GM19468 (cell line): ENCODE data around the gene MYBPC3.

Experiments
- ATAC-seq: cut with Tn5 transposase; IDR thresholded peaks from one replicate; pipeline ENCODE4 v1.9.1; 2021; ENCODE audit warnings: mild to moderate bottlenecking, moderate library complexity, moderate number of reproducible peaks; ENCODE audit not compliant: unreplicated experiment; ENCODE audit errors: extremely low read depth

Gene MYBPC3

DNA sequence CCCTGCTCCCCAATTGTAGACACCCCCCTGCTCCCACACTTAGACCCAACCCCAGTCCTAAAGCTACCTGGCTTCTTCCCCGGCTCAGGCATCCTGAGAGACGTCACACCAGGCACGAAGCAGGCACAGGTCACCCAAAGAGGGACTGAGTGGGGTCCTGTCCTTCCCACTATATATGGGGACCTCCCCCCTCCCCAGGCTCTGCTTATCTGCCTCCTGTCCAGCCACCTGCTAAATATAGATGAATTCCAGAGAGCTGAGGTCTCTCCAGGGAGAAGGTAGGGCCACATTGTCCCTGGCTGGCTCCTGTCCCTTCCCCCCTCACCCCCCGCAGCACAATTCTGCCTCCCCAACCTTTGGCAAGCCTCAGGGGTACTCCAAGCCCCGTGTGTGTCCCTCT lies at the start of gene MYBPC3:
MYBPC3 (minus strand) TSS at position 147 of the 400 bp plus-strand sequence; CDS start at position 92, 55 bp downstream.
- no peak for ATAC-seq

DNA sequence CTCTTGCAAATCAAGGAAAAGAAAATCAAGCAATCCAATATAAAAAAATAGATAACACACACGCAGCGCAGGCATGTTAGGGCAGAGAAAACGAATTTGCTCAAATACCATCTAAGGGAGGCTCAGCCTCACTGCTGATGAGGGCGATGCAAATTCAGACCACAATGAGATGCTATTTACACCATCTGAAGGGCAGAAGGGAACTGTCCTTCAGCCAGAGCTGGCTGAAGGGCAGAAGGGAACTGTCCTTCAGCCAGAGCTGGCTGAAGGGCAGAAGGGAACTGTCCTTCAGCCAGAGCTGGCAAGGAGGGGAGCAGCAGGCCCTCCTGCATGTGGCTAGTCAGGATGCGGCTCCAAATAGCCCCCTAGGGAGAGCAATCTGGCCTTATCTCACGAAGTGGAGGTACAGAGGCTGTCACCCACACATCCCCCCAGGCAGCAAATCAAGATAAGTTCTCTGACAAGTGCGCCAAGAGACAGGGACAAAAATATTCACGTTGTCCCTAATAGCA lies 48.3 kb upstream of the MYBPC3 start:
- ATAC-seq, result no peak

DNA sequence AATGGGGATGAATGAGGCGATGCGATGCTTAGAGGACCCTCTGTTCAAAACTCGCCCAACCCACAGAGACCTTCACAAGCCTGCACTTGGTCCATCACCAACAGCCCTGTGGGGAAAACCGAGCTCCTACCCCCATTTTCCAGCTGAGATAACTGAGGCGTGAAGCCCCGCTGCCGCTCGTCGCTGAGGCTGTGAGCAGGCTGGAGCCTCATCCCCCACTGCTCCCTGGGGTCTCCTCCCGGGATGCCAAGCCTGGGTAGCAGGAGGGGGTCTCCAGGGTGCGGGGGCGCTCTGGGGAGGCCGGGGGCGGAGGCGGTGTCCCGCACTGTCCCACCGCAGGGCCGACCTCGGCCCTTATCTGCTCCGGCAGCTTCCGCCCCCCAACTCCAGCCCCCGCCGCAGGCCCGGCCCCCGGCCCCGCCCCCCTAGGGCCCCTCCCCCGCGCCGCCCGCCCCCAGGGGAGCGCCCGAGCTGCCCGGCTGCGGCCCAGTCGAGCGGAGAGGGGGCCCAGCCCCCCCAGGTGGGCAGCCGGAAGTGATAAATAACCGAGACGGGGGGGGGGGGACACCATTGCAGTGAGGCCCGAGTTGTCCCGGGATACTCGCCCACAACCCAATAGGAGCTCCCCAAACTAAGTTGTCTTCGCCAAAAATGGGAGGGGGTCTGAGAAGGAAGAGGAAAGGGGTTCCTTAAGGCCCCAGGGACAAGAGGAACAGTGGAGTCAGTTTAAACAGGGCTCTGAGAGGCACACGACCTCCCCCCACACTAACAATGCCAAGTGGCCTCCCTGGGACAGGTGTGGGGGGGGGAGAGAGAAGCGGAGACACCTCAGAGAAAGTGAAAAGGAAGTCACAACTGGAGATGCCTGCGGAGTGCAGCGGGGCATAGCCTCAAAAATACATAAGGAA lies 47.6 kb upstream of the MYBPC3 start:
- ATAC-seq, result no peak

DNA sequence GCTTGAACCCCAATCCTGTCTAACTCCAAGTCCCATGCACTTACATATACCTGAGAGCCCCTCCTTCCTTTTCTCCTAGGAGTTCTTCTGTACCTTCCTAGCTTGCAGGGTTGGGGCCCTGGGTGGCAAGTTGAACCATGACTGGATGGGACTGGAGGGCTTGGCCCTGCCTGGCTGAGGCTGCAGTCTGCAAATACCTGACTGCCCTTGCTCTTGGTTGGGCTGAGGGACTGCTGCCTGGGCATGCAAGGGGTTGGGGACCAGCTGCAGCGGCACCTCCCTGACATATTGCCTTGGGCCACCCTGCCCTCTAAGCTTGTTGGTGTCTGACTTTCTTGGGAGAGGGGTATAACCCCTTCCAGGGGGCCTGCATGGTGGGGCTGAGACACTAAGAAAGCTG lies 46.0 kb upstream of the MYBPC3 start:
- ATAC-seq, result no peak

DNA sequence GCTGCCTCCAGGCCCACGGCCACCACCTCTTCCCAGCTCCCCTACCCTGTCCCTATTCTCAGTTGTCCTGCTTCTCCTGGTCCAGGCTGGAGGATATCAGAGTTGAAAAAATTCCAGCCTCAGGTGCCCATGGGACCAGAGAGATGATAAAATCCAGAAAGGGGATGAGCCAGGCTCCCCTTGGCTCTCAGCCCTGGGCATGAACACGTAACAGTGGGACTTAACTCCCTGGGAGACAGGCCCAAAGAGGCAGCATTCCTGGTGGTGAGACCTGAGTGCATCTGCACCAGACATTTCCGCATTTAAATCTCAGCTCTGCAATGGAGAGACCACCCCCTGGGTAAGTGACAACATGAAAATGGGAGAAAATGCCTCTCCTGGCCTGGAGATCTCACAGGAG lies 45.5 kb upstream of the MYBPC3 start:
- ATAC-seq, result no peak

DNA sequence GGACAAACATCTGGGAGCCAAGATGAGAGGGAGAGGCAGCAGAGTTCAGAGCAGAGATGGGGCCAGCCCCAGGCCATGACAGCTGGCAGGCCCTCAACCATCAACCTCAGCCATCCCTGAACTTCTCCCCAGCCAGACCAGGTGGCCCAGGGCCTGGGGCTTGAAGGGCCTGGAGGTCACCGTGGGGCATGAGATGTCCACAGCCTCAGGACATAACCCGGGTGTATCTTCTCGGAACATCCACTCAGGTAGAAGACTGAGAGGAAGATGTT lies 43.5 kb upstream of the MYBPC3 start:
- no peak for ATAC-seq

DNA sequence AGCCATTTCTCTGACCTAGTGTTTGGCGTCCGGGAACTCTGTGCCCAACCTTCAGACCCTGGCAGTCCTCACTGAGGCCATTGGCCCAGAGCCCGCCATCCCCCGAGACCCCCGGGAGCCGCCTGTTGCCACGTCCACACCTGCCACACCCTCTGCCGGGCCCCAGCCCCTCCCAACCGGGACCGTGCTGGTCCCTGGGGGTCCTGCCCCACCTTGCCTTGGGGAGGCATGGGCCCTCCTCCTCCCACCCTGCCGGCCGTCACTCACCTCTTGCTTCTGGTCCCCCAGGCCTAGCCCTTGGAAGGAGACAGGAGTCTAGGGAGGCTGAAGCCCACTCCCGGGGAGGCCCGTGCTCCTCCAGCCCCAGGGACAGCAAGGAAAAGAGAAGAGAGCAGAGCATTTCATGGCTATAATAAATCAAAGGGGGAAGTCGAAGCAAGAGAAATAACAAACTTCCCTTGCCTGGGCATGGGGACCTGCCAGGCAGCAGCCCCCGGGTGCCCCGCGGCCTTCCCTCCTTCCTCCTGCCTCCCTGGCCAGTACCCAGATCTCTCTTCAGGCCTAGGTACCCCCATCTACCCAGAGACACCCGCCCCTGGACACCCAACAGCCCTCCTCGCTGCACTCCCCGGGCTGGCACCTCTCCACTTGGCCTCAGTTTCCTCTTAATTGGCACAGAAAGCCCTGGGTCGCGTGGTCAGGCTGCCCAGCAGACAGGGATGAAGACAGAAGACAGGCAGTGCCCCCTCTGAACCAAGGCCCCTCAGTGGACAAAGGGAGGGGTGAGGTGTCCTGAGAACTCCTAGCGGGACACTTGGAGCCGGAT lies 42.9 kb upstream of the MYBPC3 start:
- ATAC-seq, result no peak

DNA sequence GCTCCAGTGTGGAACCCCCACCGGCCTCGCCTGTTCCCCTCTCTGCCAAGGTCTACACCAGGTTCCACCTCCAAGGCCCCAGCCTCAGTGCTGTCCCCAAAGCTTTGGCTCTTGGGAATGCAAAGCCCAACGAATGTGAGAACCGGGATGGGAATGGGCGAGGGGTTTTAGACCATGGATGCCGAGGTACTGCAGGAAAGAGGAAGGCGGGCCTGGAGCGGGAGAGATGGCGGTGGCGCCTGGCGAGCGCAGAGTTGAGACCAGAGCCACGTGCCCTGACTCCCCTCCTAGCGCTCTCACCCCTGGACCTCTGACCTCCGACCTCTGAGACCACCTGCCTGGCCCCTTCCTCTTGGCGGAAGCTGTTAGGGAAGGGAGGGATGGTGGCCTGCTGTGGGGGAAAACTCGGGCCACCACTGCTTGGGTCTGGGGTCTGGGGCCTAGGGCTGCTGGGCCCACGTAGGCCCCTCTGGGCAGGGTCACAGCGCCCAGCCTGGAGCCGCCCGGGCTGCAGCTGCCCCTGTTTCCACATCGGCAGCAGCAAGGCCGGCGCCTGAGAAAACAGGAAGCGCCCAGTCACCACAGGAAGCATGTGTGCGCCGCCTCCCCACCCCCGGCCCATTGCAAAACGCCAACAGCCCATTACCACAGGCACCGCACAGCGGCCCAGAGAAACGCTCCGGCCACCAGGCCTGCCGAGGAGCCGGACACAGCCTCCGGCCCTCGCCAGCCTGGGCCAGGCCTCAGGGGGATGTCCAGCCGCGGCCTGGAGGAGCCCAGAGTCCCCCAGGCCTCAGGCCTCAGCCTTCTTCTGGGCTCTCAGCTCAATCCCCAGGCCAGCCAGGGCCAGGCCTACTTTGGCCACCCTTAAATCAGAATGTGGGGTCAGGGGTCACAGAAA lies 42.1 kb upstream of the MYBPC3 start:
- no peak for ATAC-seq

DNA sequence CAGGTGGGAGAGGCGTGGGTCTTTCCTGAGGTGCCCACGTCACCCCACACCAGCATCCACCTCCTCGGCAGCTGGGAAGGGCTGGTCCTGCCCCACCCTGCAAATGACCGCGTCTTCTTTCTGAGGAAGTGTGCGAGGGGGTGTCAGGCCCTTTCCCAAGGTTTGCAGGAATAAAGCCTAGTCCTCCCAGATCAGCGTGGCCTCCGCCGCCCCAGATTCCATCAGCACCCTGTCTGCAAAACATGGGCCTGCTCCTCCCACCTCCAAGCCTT lies 41.5 kb upstream of the MYBPC3 start:
- no peak for ATAC-seq

DNA sequence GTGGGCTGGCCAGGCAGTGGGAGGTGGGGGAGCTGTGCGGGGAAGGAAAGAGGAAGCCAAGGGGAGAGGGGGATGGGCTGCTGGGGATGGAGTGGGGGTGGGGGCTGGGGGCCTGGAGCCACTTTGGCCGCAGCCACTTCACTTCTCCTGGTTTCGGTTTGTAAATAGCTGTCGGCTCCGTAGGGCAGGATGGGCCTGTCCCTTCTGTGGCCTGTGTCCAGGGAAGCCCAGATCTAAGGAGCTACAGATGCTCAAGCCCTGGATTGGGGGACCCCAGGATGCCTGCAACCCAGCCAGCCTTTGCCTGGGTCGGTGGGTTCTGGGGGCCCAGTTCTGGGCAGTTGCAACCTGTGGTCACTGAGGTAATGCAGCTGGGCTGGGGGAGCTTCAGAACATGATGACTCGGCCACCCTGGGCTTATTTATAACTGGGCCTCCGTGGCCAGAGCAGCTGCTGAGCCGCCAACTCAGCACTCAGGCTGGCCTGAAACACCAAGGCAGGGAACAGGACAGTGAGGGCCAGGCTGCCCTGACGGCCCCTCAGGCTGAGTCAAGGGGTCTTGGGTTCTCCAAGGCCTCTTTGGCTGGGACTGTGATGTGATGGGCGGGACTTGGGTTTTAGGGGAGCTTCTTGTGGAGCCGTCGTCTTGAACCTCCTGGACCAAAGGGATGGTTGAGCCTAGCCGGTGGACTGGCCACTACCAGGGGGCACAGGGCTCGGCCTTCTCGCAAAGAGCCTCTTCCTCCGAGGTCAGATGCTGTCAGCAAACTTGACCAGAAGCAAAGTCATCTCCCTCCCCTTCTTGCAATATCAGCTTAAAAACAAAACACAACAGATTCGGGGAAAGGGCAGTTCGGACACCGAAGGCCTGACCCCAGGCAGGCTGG lies 40.9 kb upstream of the MYBPC3 start:
- no peak for ATAC-seq

DNA sequence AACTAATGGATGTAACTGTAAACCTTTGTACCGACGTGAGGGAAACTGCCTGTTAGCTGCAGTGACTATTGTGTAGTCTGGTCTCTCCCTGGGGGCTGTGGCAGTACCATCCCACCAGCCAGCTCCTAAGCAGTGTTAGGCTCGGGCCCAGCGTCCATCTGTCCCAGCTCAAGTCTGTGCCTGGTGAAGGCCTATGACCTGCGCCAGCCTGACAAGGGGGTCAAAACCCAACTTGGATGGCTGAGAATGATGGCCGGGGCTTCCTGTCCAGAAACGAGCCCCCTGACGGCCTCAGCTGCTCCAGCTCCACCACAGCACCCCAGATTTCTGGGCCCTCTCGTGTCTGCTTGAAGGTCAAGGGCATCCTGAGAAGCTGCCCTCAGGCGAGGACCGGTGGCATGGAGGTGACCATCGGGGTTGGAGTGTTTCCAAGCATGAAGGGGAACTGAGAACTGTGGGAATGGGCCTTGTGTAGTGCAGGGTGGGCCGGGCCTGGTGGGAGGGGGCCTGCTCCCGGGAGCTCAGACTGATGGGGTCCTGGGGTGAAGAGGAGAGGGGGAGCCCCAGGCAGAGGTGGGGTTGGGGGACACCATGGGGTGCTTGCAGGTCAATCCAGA lies 40.2 kb upstream of the MYBPC3 start:
- no peak for ATAC-seq

DNA sequence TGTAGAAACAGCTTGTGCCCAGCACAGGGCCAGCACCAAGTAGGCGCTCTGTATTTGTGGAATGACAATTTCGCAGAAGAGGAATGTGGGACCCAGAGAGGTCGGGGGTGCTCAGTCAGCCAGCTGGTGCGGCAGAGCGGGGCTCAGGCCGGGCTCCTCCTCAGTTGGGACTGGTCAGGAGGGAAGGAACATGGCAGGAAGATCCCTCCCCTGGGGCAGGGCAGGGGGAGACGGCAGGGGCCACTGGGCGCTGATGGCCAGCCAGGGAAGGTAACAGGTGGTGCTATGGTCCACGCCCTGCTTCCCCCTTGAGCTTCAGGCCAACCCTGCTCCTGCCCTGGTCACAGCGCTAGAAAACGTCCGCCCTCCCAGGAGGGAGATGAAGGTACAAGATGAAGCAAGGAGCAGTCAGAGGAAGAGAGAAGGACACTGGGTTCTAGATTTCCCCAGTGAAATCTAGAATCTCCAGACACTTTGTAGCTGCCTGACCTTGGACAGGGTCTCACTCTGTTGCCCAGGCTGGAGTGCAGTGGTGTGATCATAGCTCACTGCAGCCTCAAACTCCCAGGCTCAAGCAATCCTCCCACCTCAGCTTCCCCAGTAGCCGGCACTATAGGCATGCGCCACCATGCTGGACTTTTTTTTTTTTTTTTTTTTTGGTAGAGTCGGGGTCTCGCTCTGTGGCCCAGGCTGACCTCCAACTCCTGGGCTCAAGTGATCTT lies 39.4 kb upstream of the MYBPC3 start:
- ATAC-seq, result no peak

DNA sequence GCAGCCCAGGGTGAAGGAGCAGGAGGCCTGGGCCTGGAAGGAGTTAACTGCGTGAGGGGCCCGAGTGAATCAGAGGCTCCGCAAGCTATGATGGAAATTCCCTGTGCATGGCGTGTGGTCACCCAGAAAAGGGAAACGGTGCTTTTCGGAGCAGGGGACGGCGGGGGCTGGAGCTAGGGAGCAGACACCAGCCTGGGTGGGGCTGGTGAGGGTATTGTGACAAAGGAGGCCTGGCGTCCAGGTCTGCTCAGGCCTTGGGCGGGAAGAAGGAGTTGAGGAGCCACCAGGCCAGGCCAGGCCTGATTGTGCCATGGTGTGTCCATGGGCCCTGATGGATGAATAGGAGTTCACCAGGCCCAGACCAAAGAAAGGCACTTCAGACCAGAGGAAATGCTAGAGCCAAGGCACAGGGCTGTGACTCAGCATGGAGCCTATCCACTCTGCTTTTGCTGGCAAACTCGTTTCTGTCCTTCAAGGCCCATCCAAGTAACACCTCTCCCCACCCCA lies 38.6 kb upstream of the MYBPC3 start:
- ATAC-seq, result no peak

DNA sequence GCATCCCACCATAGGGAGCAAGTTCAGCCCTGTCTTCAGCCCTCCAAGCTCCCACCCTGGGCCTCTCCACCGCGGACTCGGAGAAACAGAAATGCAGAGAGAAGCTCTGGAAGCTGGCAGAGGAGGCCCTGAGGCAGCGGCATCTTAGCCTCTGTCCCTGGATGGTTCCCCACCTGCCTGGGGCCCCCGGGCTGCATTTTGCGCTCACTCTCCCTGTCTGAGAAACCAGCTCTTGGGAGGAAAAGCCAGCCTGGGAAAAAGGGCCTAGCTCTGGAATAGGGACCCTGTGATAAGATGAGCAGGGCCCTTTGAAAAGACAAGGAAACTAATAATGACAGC lies 37.9 kb upstream of the MYBPC3 start:
- ATAC-seq, result no peak

DNA sequence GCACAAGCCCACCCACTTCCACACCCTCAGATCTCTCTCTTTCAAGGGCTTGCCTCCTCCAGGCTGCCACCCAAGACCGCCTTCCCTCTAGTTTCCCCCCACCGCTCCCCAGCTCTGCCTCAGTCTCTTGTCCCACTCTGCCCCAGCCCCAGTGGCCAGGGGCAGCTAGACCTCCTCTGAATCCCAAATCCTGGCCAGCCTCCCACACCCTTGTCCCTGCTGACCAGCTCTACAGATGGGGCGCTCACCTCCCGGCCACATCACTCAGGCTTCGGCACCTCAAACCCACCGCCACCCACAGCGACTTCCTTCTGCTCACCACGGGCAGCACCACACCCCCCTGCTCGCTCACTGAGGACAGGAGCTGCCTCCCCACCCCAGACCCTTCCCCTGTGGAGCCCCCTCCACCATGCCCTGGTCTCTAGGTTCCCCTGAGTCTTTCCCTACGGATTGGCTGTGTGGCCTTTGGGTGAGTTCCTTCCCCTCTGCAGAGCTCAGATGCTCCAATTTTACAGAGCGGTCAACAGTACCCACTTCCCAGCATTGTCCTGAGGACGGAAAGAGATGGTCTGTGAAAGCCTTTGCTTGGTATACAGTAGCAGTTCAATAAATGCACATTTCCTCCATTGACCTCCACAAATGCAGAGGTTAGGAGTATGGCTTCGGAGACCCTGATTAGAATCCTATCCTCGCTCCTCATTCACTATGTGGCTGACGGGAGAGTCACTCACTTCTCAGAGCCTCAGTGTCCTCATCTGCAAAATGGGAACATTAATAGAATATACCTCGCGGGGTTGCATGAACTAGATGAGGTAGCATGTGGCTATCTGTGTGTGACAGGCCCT lies 37.3 kb upstream of the MYBPC3 start:
- no peak for ATAC-seq

DNA sequence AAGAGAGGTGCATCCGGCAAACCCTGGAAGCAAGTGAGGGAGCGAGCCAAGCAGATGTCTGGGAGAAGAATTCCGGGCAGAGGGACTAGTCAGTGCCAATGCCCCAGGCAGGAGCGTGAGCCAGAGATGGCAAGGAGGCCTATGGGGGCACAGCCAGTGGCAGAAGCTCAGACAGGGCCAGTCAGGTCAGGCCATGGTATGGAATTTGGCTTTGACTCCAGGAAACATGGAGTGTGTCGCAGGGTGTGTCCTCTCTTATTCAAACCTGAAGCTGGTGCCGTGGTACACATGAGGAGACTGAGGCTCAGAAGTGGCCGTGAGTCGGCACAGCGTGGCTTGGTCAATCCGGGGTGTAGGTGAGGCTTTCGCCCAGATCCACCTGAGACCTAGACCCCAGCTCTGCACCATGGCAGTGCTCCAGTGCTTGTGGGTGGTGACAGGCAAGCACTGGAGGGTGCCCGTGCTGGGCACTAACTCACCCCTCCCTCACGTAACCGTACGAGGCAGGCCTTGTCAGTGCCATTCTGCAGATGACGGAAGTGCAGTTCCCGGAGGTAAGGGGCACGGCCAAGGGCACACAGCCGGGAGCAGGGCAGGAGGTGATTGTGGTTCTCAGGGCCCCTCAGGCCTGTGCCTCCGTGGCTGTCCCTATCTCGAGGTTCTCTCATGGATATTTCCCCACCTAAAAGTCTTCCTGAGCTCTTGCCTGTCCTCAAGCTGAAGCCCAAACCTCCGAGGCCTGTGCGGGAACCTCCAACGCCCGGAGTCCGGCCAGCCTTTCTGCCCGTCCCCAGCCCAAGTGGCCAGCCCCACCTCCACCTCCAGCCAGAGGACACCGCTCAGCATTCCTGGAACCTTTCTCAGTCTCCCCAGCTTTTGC lies 36.4 kb upstream of the MYBPC3 start:
- ATAC-seq, result no peak
